HG03469 (cell line): ENCODE measurements around the gene BBS9.

Source experiments
- ATAC-seq: cut with Tn5 transposase; IDR thresholded peaks from one replicate; pipeline ENCODE4 v1.9.1; 2021; ENCODE audit warnings: mild to moderate bottlenecking, moderate library complexity, moderate number of reproducible peaks; ENCODE audit not compliant: unreplicated experiment

Gene BBS9

GRCh38 chr7:33632322-33632721 lies 503.0 kb downstream of the BBS9 start:
- ATAC-seq = no peak

DNA sequence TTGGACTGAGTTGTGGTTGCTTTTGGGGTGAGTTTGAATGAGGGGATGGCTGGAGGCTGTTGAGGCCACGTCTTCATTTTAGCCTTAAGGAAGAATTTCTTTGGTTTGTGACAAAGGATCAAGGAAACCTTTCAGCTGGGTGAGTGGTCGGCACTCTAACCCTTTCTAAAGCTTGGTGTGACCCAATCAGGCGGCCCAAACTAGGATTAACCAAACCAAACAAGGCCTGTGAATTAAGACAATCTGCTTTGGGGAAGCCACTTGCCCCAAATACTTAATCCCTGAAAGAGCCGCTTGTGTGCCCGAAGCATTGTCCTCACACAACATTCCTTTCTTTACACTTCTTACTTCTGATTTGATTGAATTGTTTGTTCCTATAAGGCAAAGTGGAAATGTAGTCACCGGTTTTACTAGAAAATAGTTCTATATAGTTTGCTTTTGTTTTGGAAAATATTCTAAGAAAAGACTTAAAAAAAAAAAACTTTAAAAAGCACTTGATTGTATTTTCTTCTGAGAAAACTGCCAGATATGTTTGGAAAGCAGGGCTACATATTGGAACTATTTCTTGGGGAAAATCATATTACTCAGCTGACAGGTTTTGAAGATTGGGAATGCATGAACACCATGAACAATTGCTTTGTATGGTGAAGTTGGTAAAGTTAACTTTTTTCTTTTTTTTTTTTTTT lies 503.6 kb downstream of the BBS9 start:
- ATAC-seq = no peak

DNA sequence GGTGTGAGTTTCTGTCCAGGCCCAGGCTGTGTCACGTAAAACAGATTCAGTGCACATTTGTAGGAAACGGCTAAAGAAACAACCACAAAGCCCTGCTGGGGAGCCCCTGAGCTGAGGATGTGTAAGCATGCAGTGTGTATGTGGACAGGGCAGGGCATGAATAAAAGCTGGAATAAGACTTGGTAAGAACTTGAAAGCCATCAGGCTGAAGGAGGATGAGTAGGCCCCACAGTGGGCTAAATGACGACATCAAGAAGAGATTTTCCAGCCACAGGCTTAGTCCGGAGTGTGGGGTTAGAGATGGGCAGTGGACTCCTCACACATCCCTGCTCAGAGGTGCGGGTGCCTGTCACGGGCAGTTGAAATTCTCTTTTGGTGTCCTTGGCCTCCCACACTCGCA lies 505.2 kb downstream of the BBS9 start:
- no peak for ATAC-seq

DNA sequence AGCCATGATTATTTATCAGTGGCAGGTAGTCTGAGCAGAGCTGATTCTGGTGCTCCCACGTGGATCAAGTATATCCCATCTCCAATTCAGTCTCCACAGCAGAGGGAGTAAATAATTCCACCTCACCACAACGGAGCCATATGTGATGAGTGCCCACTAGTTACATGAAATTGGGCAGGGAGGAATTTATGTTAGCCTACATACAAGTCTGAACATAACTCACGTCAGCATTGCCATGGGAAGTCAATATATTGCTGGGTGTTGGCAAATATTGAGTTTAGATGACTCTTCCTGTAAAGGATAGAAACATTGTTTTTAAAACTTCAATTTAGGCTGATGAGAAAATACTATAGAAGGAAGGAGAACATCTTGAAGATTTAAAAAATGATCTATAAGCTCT lies 507.0 kb downstream of the BBS9 start:
- ATAC-seq = no peak

GRCh38 chr7:33639552-33640197 lies 510.3 kb downstream of the BBS9 start:
- no peak for ATAC-seq

- no peak for ATAC-seq
Measured at GRCh38 chr7:33640741-33641140, 511.4 kb downstream of the BBS9 start.

- ATAC-seq = no peak
Measured at GRCh38 chr7:33642312-33642711, 512.9 kb downstream of the BBS9 start.

GRCh38 chr7:33643530-33643929 lies 514.2 kb downstream of the BBS9 start:
- no peak for ATAC-seq

GRCh38 chr7:33644489-33644888 lies 515.1 kb downstream of the BBS9 start:
- ATAC-seq = no peak

- ATAC-seq = no peak
Measured at GRCh38 chr7:33645104-33645503, 515.7 kb downstream of the BBS9 start.

DNA sequence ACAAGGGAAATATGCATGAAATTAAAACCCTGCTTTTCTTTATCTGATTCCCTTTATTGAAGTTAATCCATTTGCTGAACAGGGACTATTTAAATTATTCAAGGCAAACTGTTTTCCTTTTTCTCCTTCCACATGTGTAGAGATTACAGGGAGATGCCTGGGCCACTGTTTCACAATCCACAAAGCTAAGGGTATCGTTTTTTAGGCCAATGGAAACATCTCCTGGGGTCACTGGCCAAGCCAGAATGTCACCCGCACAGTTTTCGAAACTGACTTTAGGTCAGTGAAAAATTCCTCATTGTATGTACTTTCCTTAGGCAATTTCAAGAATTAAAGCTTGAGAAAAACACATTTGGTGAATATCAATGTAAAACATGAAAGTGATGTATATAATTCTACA lies 516.8 kb downstream of the BBS9 start:
- ATAC-seq = no peak

GRCh38 chr7:33646891-33647391 lies 517.6 kb downstream of the BBS9 start:
- no peak for ATAC-seq

- ATAC-seq = no peak
Measured at GRCh38 chr7:33649476-33650441, 520.4 kb downstream of the BBS9 start.

DNA sequence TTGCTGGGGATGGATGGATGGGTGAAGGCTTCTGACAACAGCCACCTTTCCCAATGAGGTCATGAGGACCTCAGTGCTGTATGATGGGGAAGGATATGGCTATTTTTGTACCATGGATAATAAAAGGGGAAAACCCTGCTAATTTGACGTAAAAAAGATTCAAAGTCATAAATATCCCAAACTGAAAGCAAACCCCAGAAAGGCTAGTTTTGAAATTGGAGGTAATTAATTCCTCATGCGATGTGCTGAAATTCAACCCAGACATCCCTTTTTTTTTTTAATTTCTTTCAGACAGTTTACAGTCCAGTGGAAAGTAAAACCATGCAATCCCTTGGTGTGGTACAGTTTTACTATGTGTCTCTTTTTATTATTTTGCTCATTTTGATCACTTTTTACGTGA lies 521.5 kb downstream of the BBS9 start:
- no peak for ATAC-seq

- ATAC-seq = no peak
Measured at GRCh38 chr7:33651998-33652515, 522.7 kb downstream of the BBS9 start.

- ATAC-seq = no peak
Measured at GRCh38 chr7:33654676-33655075, 525.3 kb downstream of the BBS9 start.
